Mammary epithelial cell (primary cell): ENCODE results near the gene SDCCAG8.

ENCODE experiments used
- EZH2 ChIP-seq: IDR thresholded peaks from 2 replicates; pipeline ENCODE4 v1.6.1; 2012; ENCODE audit warnings: low read length, inconsistent platforms, borderline replicate concordance
- TF ChIP-seq, protein P1 (sequence below), 2 donors: IDR thresholded peaks in 1 of 2; conservative IDR thresholded peaks in 1 of 2; 2 replicates each; pipeline ENCODE4 v1.5.1; 2011 to 2012; ENCODE audit warnings: inconsistent platforms in 2 of 2, low read length in 2 of 2, mild to moderate bottlenecking in 2 of 2, control low read depth in 1 of 2, low read depth in 1 of 2; ENCODE audit not compliant: insufficient read depth in 1 of 2; ENCODE audit errors: extremely low read depth in 1 of 2

DNA sequence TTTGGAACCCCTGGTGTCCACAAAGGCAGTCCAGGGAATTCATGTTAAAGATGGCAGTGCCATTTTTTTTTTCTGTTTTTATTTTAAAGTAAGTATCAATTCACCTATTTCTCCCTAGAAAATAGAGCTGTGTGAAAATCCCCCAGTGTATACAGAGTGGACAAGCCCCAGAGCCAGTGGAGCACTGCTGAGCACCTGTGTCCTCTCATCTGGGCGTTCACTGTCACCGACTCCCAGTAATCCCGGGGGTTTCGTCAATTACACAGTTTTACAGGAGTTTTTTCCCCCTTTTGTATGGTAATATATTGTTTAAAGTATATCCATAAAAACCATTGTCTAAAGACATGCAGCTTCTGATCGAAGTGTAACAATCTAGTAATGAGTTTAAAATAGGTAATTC, 175.8 kb downstream of the SDCCAG8 start:
- no peak for TF ChIP-seq EZH2
- TF ChIP-seq, protein P1, sequence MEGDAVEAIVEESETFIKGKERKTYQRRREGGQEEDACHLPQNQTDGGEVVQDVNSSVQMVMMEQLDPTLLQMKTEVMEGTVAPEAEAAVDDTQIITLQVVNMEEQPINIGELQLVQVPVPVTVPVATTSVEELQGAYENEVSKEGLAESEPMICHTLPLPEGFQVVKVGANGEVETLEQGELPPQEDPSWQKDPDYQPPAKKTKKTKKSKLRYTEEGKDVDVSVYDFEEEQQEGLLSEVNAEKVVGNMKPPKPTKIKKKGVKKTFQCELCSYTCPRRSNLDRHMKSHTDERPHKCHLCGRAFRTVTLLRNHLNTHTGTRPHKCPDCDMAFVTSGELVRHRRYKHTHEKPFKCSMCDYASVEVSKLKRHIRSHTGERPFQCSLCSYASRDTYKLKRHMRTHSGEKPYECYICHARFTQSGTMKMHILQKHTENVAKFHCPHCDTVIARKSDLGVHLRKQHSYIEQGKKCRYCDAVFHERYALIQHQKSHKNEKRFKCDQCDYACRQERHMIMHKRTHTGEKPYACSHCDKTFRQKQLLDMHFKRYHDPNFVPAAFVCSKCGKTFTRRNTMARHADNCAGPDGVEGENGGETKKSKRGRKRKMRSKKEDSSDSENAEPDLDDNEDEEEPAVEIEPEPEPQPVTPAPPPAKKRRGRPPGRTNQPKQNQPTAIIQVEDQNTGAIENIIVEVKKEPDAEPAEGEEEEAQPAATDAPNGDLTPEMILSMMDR (conservative IDR thresholded peaks at IDR 0.05 in 1 of 2, IDR thresholded peaks at IDR 0.05 in 1 of 2; ENCODE audit: extremely low read depth in 1 of 2, insufficient read depth in 1 of 2, low read depth in 1 of 2, low read length in 2 of 2): no peak
